HG03439 (cell line): Measurements from ENCODE around the gene ERC1.
"Not testable (repeated sequence)": the region's sequence is repeated elsewhere in the genome, so short reads cannot be mapped to it uniquely, and the experiment has no call there.

Source experiments
- ATAC-seq: cut with Tn5 transposase; IDR thresholded peaks from one replicate; pipeline ENCODE4 v1.9.1; 2021; ENCODE audit warnings: mild to moderate bottlenecking, moderate library complexity; ENCODE audit not compliant: unreplicated experiment

The ERC1 gene

GRCh38 chr12:1213618-1214205, 222.7 kb downstream of the ERC1 start:
- ATAC-seq, result no peak

GRCh38 chr12:1216560-1216959, 225.5 kb downstream of the ERC1 start:
- ATAC-seq, result no peak

- no peak for ATAC-seq
Measured at GRCh38 chr12:1217191-1217949, 226.3 kb downstream of the ERC1 start.

GRCh38 chr12:1218369-1218768, 227.3 kb downstream of the ERC1 start:
- no peak for ATAC-seq

- ATAC-seq, result no peak
Measured at GRCh38 chr12:1220127-1221092, 229.4 kb downstream of the ERC1 start.

GRCh38 chr12:1222858-1223639, 232.0 kb downstream of the ERC1 start:
- no peak for ATAC-seq

GRCh38 chr12:1226951-1227350, 235.9 kb downstream of the ERC1 start:
- no peak for ATAC-seq

GRCh38 chr12:1234073-1234472, 243.1 kb downstream of the ERC1 start:
- no peak for ATAC-seq

- no peak for ATAC-seq
Measured at GRCh38 chr12:1246637-1247036, 255.6 kb downstream of the ERC1 start.

- no peak for ATAC-seq
Measured at GRCh38 chr12:1250641-1251040, 259.6 kb downstream of the ERC1 start.

GRCh38 chr12:1252758-1253157, 261.7 kb downstream of the ERC1 start:
- no peak for ATAC-seq

- ATAC-seq, result not testable (repeated sequence)
Measured at GRCh38 chr12:1255125-1255524, 264.1 kb downstream of the ERC1 start.

- not testable (repeated sequence) for ATAC-seq
Measured at GRCh38 chr12:1255854-1256253, 264.8 kb downstream of the ERC1 start.

- no peak for ATAC-seq
Measured at GRCh38 chr12:1256285-1256684, 265.3 kb downstream of the ERC1 start.

- ATAC-seq, result no peak
Measured at GRCh38 chr12:1256991-1257390, 266.0 kb downstream of the ERC1 start.

GRCh38 chr12:1262011-1262410, 271.0 kb downstream of the ERC1 start:
- no peak for ATAC-seq

GRCh38 chr12:1267243-1267642, 276.2 kb downstream of the ERC1 start:
- no peak for ATAC-seq

- no peak for ATAC-seq
Measured at GRCh38 chr12:1272142-1272541, 281.1 kb downstream of the ERC1 start.

- ATAC-seq, result no peak
Measured at GRCh38 chr12:1273051-1273450, 282.0 kb downstream of the ERC1 start.

GRCh38 chr12:1277905-1278304, 286.9 kb downstream of the ERC1 start:
- ATAC-seq, result no peak

- ATAC-seq, result no peak
Measured at GRCh38 chr12:1279050-1279449, 288.0 kb downstream of the ERC1 start.
